GM20000 (cell line): Measurements from ENCODE around the gene KIF22.

ENCODE experiments used
- DNase-seq: peaks from one replicate; pipeline ENCODE4 v3.0.0; 2012; ENCODE audit warnings: low spot score
- CTCF ChIP-seq: IDR thresholded peaks from 2 replicates; pipeline ENCODE4 v1.5.1; 2012; ENCODE audit warnings: mild to moderate bottlenecking, control low read depth; ENCODE audit errors: extremely low read depth, missing control alignments

The KIF22 gene

DNA sequence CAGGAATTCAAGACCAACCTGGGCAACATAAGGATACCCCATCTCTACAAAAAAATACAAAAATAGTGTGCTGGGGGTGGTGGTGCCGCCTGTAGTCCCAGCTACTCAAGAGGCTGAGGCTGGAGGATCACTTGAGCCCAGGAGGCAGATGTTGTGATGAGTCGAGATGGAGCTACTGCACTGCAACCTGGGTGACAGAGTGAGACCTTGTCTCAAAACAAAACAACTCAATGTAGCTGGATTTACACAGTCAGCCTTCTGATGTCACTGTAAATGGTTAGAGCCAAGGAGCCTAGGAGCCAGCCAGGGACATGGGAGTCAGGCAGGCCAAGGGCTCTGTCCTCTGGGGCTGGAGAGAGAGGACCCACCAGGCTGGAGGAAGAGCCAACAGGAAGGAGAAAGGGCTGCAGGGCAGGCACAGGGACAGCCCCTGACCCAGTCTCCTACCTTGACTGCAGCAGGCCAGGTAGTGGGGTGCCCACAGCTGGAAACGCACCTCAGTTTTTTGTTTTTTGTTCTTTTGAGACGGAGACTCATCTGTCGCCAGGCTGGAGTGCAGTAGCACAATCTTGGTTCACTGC, 64.1 kb downstream of the KIF22 start:
- DNase-seq = no peak
- no peak for TF ChIP-seq CTCF
